ENCODE measurements around the gene PRM1. TPM values are rescaled to one million over a fixed set of nuclear protein-coding genes. Genes with fewer than 3 reads are reported as not detected.

Gene PRM1
- total and polyA plus RNA-seq, 2 of the 13 experiments (the other 11 are each of a cell fraction or from before 2014, with no cell fraction given): not detected

DNA sequence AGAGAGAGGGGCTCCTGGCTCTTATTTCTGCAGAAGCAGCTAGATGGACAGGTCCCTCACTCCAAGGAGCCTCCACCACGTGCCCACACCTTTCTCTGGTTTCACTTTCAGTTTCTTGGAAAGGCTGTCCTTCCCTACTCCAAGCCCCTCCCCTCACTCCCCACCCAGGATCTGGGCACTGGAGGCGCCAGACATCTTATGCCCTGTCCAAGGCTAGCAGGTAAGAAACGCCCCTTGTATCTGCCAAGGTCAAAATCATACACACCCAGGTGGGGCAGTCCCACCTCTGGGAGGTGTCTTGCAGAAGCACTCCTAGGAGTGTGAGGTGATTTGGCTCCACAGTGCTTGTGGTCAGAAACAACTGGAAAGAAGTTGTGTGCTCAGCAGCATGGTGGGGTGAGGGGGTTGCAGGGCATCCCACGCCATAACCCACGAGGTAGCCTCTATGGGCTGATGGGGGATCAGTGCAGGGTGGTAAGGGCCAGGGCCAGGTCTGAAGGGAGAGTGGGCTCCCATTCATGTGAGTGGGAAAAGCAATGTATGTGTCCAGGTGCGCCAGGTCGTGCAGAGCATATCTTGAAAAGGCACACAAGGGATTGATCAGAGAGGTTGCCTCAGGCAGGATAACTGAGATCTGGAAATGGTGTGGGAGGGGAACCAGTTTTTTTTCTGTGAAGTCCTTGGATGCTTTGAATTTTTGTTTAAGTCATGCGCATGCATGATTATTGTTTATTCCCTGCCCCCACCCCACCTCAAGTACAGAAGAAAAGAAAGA is 31.8 kb upstream of the PRM1 start (continued):
- TF ChIP-seq ZNF3 (CRISPR knock-in tag; IDR thresholded peaks at IDR 0.05) (no peak; the same call in 1 of the 2 replicates), MED1 (CRISPR knock-in tag; IDR thresholded peaks at IDR 0.05) (0 out of 2 replicates have a peak, but pooled peaks have one; percentile 42), SP5 (CRISPR knock-in tag; IDR thresholded peaks at IDR 0.05; ENCODE audit: borderline replicate concordance, low read depth) (peak; percentile 29; the same call in 1 of the 2 replicates), ZNF501 (CRISPR knock-in tag; IDR thresholded peaks at IDR 0.05) (no peak), HCFC1 (IDR thresholded peaks at IDR 0.05; ENCODE audit: low read depth, low read length) (no peak), ZNF720 (CRISPR knock-in tag; IDR thresholded peaks at IDR 0.05) (peak; percentile 35; the same call in 1 of the 2 replicates), ELF4 (CRISPR knock-in tag; IDR thresholded peaks at IDR 0.05; ENCODE audit: borderline replicate concordance) (no peak), THYN1 (CRISPR knock-in tag; IDR thresholded peaks at IDR 0.05; ENCODE audit: borderline replicate concordance, low read depth) (no peak), AGO1 (IDR thresholded peaks at IDR 0.05; ENCODE audit: low read depth, low read length, poor library complexity, severe bottlenecking) (no peak), RARA (CRISPR knock-in tag; IDR thresholded peaks at IDR 0.05) (0 out of 2 replicates have a peak, but pooled peaks have one; percentile 13), ZMYM3 (CRISPR knock-in tag; IDR thresholded peaks at IDR 0.05) (peak; percentile 32; the same call in 1 of the 2 replicates), TCF7L2 (IDR thresholded peaks at IDR 0.05; ENCODE audit: low read depth, low read length) (no peak), RARG (CRISPR knock-in tag; IDR thresholded peaks at IDR 0.05; ENCODE audit: low read depth) (no peak), KDM4B (CRISPR knock-in tag; IDR thresholded peaks at IDR 0.05) (no peak), ZNF333 (CRISPR knock-in tag; IDR thresholded peaks at IDR 0.05; ENCODE audit: borderline replicate concordance) (no peak), ZKSCAN8 (CRISPR knock-in tag; IDR thresholded peaks at IDR 0.05; ENCODE audit: borderline replicate concordance) (0 out of 2 replicates have a peak, but pooled peaks have one; percentile 36), ISL2 (CRISPR knock-in tag; IDR thresholded peaks at IDR 0.05) (no peak; the same call in 1 of the 2 replicates), ZBTB7B (CRISPR knock-in tag; IDR thresholded peaks at IDR 0.05) (peak; percentile 77; the same call in 1 of the 2 replicates), CEBPZ (IDR thresholded peaks at IDR 0.05; ENCODE audit: low read length) (no peak), KLF15 (CRISPR knock-in tag; IDR thresholded peaks at IDR 0.05; ENCODE audit: borderline replicate concordance) (no peak)
- TF ChIP-seq, protein P1, sequence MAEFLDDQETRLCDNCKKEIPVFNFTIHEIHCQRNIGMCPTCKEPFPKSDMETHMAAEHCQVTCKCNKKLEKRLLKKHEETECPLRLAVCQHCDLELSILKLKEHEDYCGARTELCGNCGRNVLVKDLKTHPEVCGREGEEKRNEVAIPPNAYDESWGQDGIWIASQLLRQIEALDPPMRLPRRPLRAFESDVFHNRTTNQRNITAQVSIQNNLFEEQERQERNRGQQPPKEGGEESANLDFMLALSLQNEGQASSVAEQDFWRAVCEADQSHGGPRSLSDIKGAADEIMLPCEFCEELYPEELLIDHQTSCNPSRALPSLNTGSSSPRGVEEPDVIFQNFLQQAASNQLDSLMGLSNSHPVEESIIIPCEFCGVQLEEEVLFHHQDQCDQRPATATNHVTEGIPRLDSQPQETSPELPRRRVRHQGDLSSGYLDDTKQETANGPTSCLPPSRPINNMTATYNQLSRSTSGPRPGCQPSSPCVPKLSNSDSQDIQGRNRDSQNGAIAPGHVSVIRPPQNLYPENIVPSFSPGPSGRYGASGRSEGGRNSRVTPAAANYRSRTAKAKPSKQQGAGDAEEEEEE (CRISPR knock-in tag; IDR thresholded peaks at IDR 0.05; ENCODE audit: borderline replicate concordance): no peak
- TF ChIP-seq, protein P2, sequence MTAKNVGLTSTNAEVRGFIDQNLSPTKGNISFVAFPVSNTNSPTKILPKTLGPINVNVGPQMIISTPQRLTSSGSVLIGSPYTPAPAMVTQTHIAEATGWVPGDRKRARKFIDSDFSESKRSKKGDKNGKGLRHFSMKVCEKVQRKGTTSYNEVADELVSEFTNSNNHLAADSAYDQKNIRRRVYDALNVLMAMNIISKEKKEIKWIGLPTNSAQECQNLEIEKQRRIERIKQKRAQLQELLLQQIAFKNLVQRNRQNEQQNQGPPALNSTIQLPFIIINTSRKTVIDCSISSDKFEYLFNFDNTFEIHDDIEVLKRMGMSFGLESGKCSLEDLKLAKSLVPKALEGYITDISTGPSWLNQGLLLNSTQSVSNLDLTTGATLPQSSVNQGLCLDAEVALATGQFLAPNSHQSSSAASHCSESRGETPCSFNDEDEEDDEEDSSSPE (CRISPR knock-in tag; IDR thresholded peaks at IDR 0.05): no peak
- TF ChIP-seq, protein P3, sequence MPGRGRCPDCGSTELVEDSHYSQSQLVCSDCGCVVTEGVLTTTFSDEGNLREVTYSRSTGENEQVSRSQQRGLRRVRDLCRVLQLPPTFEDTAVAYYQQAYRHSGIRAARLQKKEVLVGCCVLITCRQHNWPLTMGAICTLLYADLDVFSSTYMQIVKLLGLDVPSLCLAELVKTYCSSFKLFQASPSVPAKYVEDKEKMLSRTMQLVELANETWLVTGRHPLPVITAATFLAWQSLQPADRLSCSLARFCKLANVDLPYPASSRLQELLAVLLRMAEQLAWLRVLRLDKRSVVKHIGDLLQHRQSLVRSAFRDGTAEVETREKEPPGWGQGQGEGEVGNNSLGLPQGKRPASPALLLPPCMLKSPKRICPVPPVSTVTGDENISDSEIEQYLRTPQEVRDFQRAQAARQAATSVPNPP (CRISPR knock-in tag; IDR thresholded peaks at IDR 0.05): no peak
